ENCODE results near the gene QRICH2. TPM values are rescaled to one million over a fixed set of nuclear protein-coding genes. Genes with fewer than 3 reads are reported as not detected.
A peak's percentile ranks its signal among the peaks of the same experiment; 100 is the strongest.

QRICH2 gene
- total and polyA plus RNA-seq, 3 donors from 2014 or later, result 27.0 to 43.4 (median 39.0) TPM

DNA sequence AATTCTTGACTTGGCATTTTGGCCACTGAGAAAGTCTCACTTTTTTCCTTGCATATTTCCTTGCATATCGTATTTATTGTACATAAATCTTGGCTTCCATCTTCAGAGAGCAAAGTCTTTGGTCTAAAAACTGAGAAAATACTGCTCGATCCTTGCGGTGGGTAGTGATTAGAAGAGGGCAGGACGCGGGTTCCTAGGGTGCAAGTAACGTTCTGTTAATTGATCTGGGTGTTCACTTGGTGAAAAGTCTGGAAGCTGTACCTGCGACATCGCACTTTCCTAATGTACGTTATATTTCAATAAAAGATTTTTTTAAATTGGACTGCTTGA lies 43.7 kb downstream of the QRICH2 start:
- H3K9me3 ChIP-seq, result no peaks in the 10 kb centered on the region
- H3K36me3 ChIP-seq (ENCODE audit: low read depth, missing control alignments), result no peaks in the 10 kb centered on the region
- no peaks in the 10 kb centered on the region for H3K27me3 ChIP-seq
- intact Hi-C loops (cut with DNase I; ENCODE audit: low total_unique reads), result no loop called here
- peak overlapping the region in 1 of 2 donors; percentile 77 for H3K4me3 ChIP-seq
- 38 to 47% methylated on average over 9 of the region's 9 CpGs for WGBS, 2 donors
- DNase-seq, result no peak
- peaks cover 18% of the 10 kb centered on the region for H3K4me1 ChIP-seq
- peak overlapping the region in 1 of 2 donors; percentile 14 for H3K27ac ChIP-seq
- TF ChIP-seq, protein P1, sequence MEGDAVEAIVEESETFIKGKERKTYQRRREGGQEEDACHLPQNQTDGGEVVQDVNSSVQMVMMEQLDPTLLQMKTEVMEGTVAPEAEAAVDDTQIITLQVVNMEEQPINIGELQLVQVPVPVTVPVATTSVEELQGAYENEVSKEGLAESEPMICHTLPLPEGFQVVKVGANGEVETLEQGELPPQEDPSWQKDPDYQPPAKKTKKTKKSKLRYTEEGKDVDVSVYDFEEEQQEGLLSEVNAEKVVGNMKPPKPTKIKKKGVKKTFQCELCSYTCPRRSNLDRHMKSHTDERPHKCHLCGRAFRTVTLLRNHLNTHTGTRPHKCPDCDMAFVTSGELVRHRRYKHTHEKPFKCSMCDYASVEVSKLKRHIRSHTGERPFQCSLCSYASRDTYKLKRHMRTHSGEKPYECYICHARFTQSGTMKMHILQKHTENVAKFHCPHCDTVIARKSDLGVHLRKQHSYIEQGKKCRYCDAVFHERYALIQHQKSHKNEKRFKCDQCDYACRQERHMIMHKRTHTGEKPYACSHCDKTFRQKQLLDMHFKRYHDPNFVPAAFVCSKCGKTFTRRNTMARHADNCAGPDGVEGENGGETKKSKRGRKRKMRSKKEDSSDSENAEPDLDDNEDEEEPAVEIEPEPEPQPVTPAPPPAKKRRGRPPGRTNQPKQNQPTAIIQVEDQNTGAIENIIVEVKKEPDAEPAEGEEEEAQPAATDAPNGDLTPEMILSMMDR (IDR thresholded peaks at IDR 0.05), result no peak
- TF ChIP-seq POLR2A (IDR thresholded peaks at IDR 0.05), result no peak

DNA sequence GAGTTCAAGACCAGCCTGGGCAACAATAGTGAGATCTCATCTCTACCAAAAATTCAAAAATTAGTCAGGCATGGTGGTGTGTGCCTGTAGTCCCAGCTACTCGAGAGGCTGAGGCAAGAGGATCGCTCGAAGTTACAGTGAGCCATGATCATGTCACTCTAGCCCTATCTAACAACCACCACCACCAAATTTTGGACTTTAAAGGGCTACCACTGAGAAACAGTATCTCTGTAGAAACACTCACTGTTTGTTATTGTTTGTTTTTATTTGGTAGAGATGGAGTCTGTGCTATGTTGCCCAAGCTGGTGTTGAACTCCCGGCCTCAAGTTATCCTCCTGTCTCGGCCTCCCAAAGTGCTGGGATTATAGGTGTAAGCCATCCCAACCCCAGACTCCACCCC lies 44.2 kb downstream of the QRICH2 start:
- TF ChIP-seq, protein P1 (IDR thresholded peaks at IDR 0.05), result no peak
- TF ChIP-seq POLR2A (IDR thresholded peaks at IDR 0.05), result no peak
- DNase-seq, result no peak
- intact Hi-C loops (cut with DNase I; ENCODE audit: low total_unique reads), result no loop called here
- H3K9me3 ChIP-seq, result no peaks in the 10 kb centered on the region
- 94 to 96% methylated on average over 5 of the region's 5 CpGs for WGBS, 2 donors
- H3K27me3 ChIP-seq, result no peaks in the 10 kb centered on the region
- H3K4me1 ChIP-seq, result peaks cover 17% of the 10 kb centered on the region
- no peak overlapping the region for H3K4me3 ChIP-seq
- H3K36me3 ChIP-seq (ENCODE audit: low read depth, missing control alignments), result no peaks in the 10 kb centered on the region
- no peak overlapping the region for H3K27ac ChIP-seq

DNA sequence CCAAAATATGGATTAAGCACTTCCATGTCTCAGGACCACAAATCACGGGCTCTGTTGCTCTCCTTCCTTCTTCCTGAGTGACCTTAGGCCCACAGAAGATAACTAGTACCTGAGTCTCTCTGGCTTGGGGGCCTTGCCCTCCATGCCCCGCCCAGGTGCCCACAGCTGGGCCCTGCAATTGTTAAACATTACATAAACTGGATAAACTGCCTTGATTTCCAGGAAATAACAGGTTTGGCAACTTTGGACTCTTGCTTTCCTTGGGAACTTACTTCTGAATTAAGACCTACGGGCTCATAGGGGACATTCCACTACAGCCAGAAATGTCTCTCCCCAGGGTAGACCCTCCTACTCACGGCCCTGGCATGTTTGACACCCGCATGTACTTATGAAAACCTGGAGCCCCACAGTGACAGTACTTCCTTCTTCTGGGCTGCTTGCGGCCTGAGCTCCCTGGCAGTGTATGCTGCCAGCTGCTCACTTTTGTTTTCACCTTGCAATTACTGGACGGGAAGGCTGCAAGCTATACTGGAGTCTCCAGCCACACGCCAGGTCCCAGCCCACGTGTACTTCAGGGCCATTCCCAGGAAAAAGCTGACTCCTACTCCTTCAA lies 45.2 kb downstream of the QRICH2 start:
- H3K27me3 ChIP-seq, result no peaks in the 10 kb centered on the region
- no peak overlapping the region for H3K4me3 ChIP-seq

DNA sequence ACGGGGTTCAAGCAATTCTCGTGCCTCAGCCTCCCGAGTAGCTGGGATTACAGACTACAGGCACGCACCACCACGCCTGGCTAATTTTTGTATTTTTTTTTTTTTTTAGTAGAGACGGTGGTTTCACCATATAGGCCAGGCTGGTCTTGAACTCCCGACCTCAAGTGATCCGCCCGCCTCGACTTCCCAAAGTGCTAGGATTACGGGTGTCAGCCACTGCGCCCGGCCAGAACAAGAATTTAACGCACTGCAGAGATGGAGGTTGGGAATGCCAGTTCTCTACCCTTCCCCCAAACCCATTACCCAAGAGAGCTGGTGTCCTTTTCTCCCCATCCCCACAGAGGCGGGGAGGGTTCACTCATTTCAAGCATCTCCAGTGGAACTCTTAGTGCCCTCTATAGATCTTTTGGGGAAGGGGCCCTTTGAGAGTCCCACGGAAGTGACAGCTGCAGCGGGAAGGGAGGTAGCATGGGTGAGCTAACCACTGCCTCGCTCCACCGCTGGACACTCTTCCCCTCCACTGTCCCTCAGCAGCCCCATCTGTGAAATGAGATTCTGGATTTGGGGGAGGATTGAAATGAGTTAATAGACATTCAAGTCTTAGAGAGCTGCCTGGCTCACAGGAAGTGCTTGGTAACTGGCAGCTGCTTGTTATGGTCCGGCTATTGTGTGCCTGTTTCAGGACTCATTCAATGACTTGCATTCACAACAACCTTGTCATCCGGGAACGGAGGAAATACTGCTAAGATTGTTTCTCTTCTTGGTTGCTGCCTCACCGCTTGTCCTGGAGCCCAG lies 46.5 kb downstream of the QRICH2 start:
- no peaks in the 10 kb centered on the region for H3K27me3 ChIP-seq
- H3K4me1 ChIP-seq, result peaks cover 12% of the 10 kb centered on the region
- TF ChIP-seq, protein P1 (IDR thresholded peaks at IDR 0.05), result no peak
- TF ChIP-seq POLR2A (IDR thresholded peaks at IDR 0.05), result no peak
- no peaks in the 10 kb centered on the region for H3K9me3 ChIP-seq
- H3K4me3 ChIP-seq, result no peak overlapping the region
- no peak for DNase-seq
- H3K27ac ChIP-seq, result no peak overlapping the region
- H3K36me3 ChIP-seq (ENCODE audit: low read depth, missing control alignments), result no peaks in the 10 kb centered on the region
- 88 to 89% methylated on average over 23 of the region's 23 CpGs for WGBS, 2 donors
- intact Hi-C loops (cut with DNase I; ENCODE audit: low total_unique reads), result no loop called here

More for the DNA sequence above, 45.2 kb downstream of the QRICH2 start:
- no peak for TF ChIP-seq POLR2A (IDR thresholded peaks at IDR 0.05)
- no peaks in the 10 kb centered on the region for H3K9me3 ChIP-seq
- intact Hi-C loops (cut with DNase I; ENCODE audit: low total_unique reads), result no loop called here
- H3K4me1 ChIP-seq, result peaks cover 15% of the 10 kb centered on the region
- H3K27ac ChIP-seq, result peak overlapping the region in 1 of 2 donors; percentile 2
- no peaks in the 10 kb centered on the region for H3K36me3 ChIP-seq (ENCODE audit: low read depth, missing control alignments)
- DNase-seq, result no peak
- WGBS, 2 donors, result 56 to 59% methylated on average over 9 of the region's 9 CpGs

DNA sequence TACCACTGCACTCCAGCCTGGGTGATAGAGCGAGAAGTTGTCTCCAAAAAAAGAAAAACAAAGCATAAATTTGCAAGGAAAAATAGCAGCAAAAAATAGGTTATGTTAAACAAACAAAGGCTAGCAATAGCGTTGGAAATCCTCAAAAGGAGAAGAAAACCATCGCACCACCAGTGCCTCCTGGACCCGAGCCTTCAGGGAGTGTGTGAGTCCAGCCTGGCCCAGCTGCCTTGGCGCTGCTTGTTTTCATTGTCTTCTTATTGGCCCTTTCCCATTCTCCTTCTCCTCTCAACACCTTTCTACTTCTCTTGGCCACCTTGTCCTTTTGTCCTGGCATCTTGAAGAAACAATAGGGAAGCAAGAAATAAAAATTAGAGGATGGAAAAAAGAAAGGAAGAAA lies 47.4 kb downstream of the QRICH2 start:
- intact Hi-C loops (cut with DNase I; ENCODE audit: low total_unique reads), result no loop called here
- H3K27ac ChIP-seq, result no peak overlapping the region
- peaks cover 9% of the 10 kb centered on the region for H3K4me1 ChIP-seq
- no peaks in the 10 kb centered on the region for H3K27me3 ChIP-seq
- WGBS, 2 donors, result 84 to 85% methylated on average over 5 of the region's 5 CpGs
- TF ChIP-seq, protein P1 (IDR thresholded peaks at IDR 0.05), result no peak
- no peak for TF ChIP-seq POLR2A (IDR thresholded peaks at IDR 0.05)
- no peak for DNase-seq
- H3K9me3 ChIP-seq, result no peaks in the 10 kb centered on the region
- no peaks in the 10 kb centered on the region for H3K36me3 ChIP-seq (ENCODE audit: low read depth, missing control alignments)
- H3K4me3 ChIP-seq, result no peak overlapping the region

Measured in testis (tissue), 3 donors.